ENCODE data around the gene IVL.

- TF ChIP-seq EZH2 (IDR thresholded peaks at IDR 0.05; ENCODE audit: low read length, unreplicated experiment) = no peak
- TF ChIP-seq, protein P1, sequence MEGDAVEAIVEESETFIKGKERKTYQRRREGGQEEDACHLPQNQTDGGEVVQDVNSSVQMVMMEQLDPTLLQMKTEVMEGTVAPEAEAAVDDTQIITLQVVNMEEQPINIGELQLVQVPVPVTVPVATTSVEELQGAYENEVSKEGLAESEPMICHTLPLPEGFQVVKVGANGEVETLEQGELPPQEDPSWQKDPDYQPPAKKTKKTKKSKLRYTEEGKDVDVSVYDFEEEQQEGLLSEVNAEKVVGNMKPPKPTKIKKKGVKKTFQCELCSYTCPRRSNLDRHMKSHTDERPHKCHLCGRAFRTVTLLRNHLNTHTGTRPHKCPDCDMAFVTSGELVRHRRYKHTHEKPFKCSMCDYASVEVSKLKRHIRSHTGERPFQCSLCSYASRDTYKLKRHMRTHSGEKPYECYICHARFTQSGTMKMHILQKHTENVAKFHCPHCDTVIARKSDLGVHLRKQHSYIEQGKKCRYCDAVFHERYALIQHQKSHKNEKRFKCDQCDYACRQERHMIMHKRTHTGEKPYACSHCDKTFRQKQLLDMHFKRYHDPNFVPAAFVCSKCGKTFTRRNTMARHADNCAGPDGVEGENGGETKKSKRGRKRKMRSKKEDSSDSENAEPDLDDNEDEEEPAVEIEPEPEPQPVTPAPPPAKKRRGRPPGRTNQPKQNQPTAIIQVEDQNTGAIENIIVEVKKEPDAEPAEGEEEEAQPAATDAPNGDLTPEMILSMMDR (conservative IDR thresholded peaks at IDR 0.05; ENCODE audit: low read depth, low read length) = no peak
- no peak for TF ChIP-seq EZH2phosphoT487 (IDR thresholded peaks at IDR 0.05; ENCODE audit: borderline replicate concordance, low read length)
Observed at GRCh38 chr1:152901631-152902030, 6.7 kb upstream of the IVL start.

Data from PC-3 (cell line).